ENCODE measurements around the gene ZFAND5.

ZFAND5 gene

DNA sequence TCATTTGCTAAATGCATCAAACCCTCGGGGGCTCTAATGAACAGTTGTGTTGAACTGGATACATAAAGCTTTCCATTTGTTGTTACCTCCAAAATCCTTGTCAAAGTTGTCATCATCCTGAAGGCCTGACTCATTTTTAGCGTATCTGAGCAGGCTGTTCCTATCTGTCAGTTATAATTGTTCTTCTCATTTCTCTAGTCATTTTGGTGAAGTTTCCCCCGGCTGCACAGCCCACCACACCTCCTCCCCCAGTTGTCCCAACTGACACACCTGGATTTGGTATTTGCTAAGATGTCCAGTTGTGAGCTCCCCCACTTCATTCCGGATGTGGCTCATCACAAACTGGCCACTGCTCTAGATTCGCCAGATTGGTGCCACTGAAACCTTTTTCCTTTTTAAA is 27.7 kb downstream of the ZFAND5 start:
- H3K9ac ChIP-seq (ENCODE audit: low read length), result no peak overlapping the region
- H3K36me3 ChIP-seq (ENCODE audit: low read length), result no peaks in the 10 kb centered on the region
- no peak overlapping the region for H3K27ac ChIP-seq (ENCODE audit: low read depth, low read length)
- H2AFZ ChIP-seq (ENCODE audit: low read depth, low read length, severe bottlenecking), result no peak overlapping the region
- no peak overlapping the region for H3K4me2 ChIP-seq (ENCODE audit: low read depth, low read length, poor library complexity, severe bottlenecking)
- no peaks in the 10 kb centered on the region for H3K9me2 ChIP-seq (replicated peaks; ENCODE audit: insufficient read depth, low read length)
- H3K79me2 ChIP-seq (ENCODE audit: insufficient read depth, low read length), result no peaks in the 10 kb centered on the region
- H3F3A ChIP-seq (ENCODE audit: insufficient read depth), result no peaks in the 10 kb centered on the region
- H3K4me3 ChIP-seq (ENCODE audit: insufficient read depth, low read length, poor library complexity, severe bottlenecking), result no peak overlapping the region
- no peaks in the 10 kb centered on the region for H3K27me3 ChIP-seq (ENCODE audit: low read length)
- TF ChIP-seq, protein P1, sequence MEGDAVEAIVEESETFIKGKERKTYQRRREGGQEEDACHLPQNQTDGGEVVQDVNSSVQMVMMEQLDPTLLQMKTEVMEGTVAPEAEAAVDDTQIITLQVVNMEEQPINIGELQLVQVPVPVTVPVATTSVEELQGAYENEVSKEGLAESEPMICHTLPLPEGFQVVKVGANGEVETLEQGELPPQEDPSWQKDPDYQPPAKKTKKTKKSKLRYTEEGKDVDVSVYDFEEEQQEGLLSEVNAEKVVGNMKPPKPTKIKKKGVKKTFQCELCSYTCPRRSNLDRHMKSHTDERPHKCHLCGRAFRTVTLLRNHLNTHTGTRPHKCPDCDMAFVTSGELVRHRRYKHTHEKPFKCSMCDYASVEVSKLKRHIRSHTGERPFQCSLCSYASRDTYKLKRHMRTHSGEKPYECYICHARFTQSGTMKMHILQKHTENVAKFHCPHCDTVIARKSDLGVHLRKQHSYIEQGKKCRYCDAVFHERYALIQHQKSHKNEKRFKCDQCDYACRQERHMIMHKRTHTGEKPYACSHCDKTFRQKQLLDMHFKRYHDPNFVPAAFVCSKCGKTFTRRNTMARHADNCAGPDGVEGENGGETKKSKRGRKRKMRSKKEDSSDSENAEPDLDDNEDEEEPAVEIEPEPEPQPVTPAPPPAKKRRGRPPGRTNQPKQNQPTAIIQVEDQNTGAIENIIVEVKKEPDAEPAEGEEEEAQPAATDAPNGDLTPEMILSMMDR (IDR thresholded peaks at IDR 0.05; ENCODE audit: insufficient read depth, low read length, poor library complexity, severe bottlenecking), result no peak
- TF ChIP-seq EZH2phosphoT487 (conservative IDR thresholded peaks at IDR 0.05; ENCODE audit: low read length), result no peak
- no peaks in the 10 kb centered on the region for H3K9me3 ChIP-seq (ENCODE audit: insufficient read depth, low read length)
- H4K20me1 ChIP-seq (ENCODE audit: low read depth, low read length), result no peaks in the 10 kb centered on the region

DNA sequence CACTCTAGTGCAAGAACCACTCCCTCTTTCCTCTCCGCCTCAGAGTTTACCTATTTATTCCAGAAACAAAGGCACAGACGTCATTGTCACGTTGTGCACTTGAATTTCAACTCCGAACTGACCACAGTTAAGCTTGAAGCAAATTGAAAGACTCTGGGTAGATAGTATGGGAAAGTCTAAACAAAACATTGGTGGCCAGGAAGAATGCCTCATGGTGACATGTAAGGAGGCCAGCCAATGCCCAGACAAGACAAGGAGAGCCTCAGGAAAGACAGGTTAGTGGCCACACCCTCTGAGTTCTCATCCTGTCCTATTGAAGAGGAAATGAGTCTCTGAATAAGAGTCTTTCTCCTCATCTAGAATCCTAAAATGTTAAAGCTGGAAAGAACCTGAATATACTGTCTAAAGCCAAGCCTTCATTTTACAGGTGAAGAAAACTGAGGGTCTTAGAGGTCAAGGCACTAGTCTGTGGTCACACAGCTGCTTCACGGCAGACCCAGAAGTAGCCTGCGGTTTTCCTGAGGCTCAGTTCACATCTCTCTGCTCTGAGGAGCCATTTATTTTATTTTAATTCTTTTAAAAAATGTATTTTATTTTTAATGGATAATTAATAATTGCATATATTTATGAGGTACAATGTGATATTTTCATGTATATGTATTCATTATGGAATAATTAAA is 30.2 kb downstream of the ZFAND5 start:
- Histone ChIP-seq H3K27me3 (ENCODE audit: low read length) (no peaks in the 10 kb centered on the region), H3F3A (ENCODE audit: insufficient read depth) (no peaks in the 10 kb centered on the region), H3K27ac (ENCODE audit: low read depth, low read length) (no peak overlapping the region), H3K9ac (ENCODE audit: low read length) (no peak overlapping the region), H3K4me2 (ENCODE audit: low read depth, low read length, poor library complexity, severe bottlenecking) (no peak overlapping the region), H4K20me1 (ENCODE audit: low read depth, low read length) (no peaks in the 10 kb centered on the region), H3K9me3 (ENCODE audit: insufficient read depth, low read length) (no peaks in the 10 kb centered on the region), H2AFZ (ENCODE audit: low read depth, low read length, severe bottlenecking) (no peak overlapping the region), H3K9me2 (replicated peaks; ENCODE audit: insufficient read depth, low read length) (no peaks in the 10 kb centered on the region), H3K79me2 (ENCODE audit: insufficient read depth, low read length) (no peaks in the 10 kb centered on the region), H3K36me3 (ENCODE audit: low read length) (no peaks in the 10 kb centered on the region), H3K4me3 (ENCODE audit: insufficient read depth, low read length, poor library complexity, severe bottlenecking) (no peak overlapping the region)
- TF ChIP-seq, protein P1 (IDR thresholded peaks at IDR 0.05; ENCODE audit: insufficient read depth, low read length, poor library complexity, severe bottlenecking), result no peak
- no peak for TF ChIP-seq EZH2phosphoT487 (conservative IDR thresholded peaks at IDR 0.05; ENCODE audit: low read length)

DNA sequence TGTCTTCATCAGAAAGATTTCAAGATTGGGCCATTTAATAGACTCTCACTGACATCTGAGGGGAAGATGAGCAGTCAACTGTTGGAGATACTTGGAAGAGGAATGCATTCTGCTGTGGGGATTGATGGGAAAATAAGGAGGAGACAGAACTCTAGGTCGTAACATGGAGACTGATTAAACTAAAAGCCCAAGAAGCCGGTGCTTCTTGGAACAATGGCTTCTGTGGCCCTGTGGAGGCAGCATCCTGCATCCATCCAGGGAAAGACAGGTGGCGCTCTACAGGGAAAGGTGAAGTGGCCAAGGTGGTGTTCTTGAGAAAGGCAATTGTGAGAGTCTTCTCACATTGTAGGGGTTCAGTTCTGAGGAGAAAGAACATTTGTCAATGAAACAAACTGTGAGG is 31.3 kb downstream of the ZFAND5 start:
- Histone ChIP-seq H2AFZ (ENCODE audit: low read depth, low read length, severe bottlenecking) (no peak overlapping the region), H3K9ac (ENCODE audit: low read length) (no peak overlapping the region)
- TF ChIP-seq EZH2phosphoT487 (conservative IDR thresholded peaks at IDR 0.05; ENCODE audit: low read length), result no peak
- TF ChIP-seq, protein P1 (IDR thresholded peaks at IDR 0.05; ENCODE audit: insufficient read depth, low read length, poor library complexity, severe bottlenecking), result no peak

More for the DNA sequence above, 31.3 kb downstream of the ZFAND5 start:
- Histone ChIP-seq H3K36me3 (ENCODE audit: low read length) (no peaks in the 10 kb centered on the region), H3K4me2 (ENCODE audit: low read depth, low read length, poor library complexity, severe bottlenecking) (no peak overlapping the region), H3K9me3 (ENCODE audit: insufficient read depth, low read length) (no peaks in the 10 kb centered on the region), H3K4me3 (ENCODE audit: insufficient read depth, low read length, poor library complexity, severe bottlenecking) (no peak overlapping the region), H3K27ac (ENCODE audit: low read depth, low read length) (no peak overlapping the region), H3K79me2 (ENCODE audit: insufficient read depth, low read length) (no peaks in the 10 kb centered on the region), H3K27me3 (ENCODE audit: low read length) (no peaks in the 10 kb centered on the region), H3F3A (ENCODE audit: insufficient read depth) (no peaks in the 10 kb centered on the region), H4K20me1 (ENCODE audit: low read depth, low read length) (no peaks in the 10 kb centered on the region), H3K9me2 (replicated peaks; ENCODE audit: insufficient read depth, low read length) (no peaks in the 10 kb centered on the region)
